SK-N-SH (cell line): ENCODE results near the gene UCMA. TPM values are rescaled to one million over a fixed set of nuclear protein-coding genes. Genes with fewer than 3 reads are reported as not detected.

Source experiments
- CTCF ChIA-PET: fragments of 300-600, 350-600 bp; formaldehyde crosslinking; extraction: SDS; loops from one replicate; lab custom pipeline; 2021; lab: Yijun Ruan, JAX
- POLR2A ChIA-PET: fragments of 350-600 bp; sonication (Branson Sonifier 250); formaldehyde crosslinking; extraction: SDS; loops from one replicate; lab custom pipeline; 2020; ENCODE audit warnings: antibody characterized with exemption, inconsistent platforms; lab: Yijun Ruan, JAX
- DNase-seq: peaks from one replicate; pipeline ENCODE4 v3.0.0; 2012
- H2AFZ ChIP-seq: fragments of 200-600 bp; sonication (generic); 2 replicates; pipeline ENCODE4 v1.8.1; 2016; ENCODE audit warnings: antibody characterized with exemption, mild to moderate bottlenecking, low read depth
- H3F3A ChIP-seq: fragments of 200-600 bp; sonication (generic); replicated peaks from 2 replicates; pipeline ENCODE3; 2016; ENCODE audit warnings: antibody characterized with exemption, mild to moderate bottlenecking; ENCODE audit not compliant: insufficient read depth
- H3K27ac ChIP-seq, 2 experiments: fragments of 200-500 bp in 1 of 2; fragments of 200-600 bp in 1 of 2; sonication (Bioruptor generic) in 1 of 2; sonication (generic), shearing (Covaris generic) in 1 of 2; 2 replicates each; pipeline versions ENCODE4 v1.5.1 to v1.6.1; 2014 to 2016; ENCODE audit warnings: low read depth in 2 of 2, inconsistent platforms in 1 of 2, low read length in 1 of 2, mild to moderate bottlenecking in 1 of 2, mixed read lengths in 1 of 2
- H3K27me3 ChIP-seq: fragments of 200-600 bp; sonication (generic), shearing (Covaris generic); 2 replicates; pipeline ENCODE4 v1.6.1; 2016; ENCODE audit warnings: mixed run types; ENCODE audit not compliant: insufficient read depth
- H3K36me3 ChIP-seq, 2 experiments: fragments of 200-500 bp in 1 of 2; fragments of 200-600 bp in 1 of 2; sonication (Bioruptor generic) in 1 of 2; sonication (generic) in 1 of 2; replicated peaks in 1 of 2; 2 replicates each; pipeline versions ENCODE3 to v1.5.1; 2014 to 2016; ENCODE audit warnings: low read length in 1 of 2, mild to moderate bottlenecking in 1 of 2; ENCODE audit not compliant: insufficient read depth in 2 of 2, control insufficient read depth in 1 of 2
- H3K4me1 ChIP-seq, 2 experiments: fragments of 200-500 bp in 1 of 2; fragments of 200-600 bp in 1 of 2; sonication (Bioruptor generic) in 1 of 2; sonication (generic), shearing (Covaris generic) in 1 of 2; 2 replicates each; pipeline versions ENCODE4 v1.5.1 to v1.6.1; 2014 to 2016; ENCODE audit warnings: low read depth in 1 of 2, low read length in 1 of 2, mixed run types in 1 of 2; ENCODE audit not compliant: insufficient read depth in 2 of 2, control insufficient read depth in 1 of 2
- H3K4me2 ChIP-seq: fragments of 200-600 bp; sonication (generic), shearing (Covaris generic); 2 replicates; pipeline ENCODE4 v1.6.1; 2017; ENCODE audit warnings: mixed run types
- H3K4me3 ChIP-seq, 2 experiments: fragments of 200-500 bp in 1 of 2; fragments of 200-600 bp in 1 of 2; sonication (Bioruptor generic) in 1 of 2; sonication (generic), shearing (Covaris generic) in 1 of 2; 2 replicates each; pipeline versions ENCODE4 v1.5.1 to v1.8.1; 2014 to 2016; ENCODE audit warnings: low read depth in 2 of 2, inconsistent platforms in 1 of 2, low read length in 1 of 2, mild to moderate bottlenecking in 1 of 2, mixed read lengths in 1 of 2, moderate library complexity in 1 of 2
- H3K79me2 ChIP-seq: fragments of 200-600 bp; sonication (generic); 2 replicates; pipeline ENCODE4 v1.8.1; 2017; ENCODE audit warnings: mild to moderate bottlenecking; ENCODE audit not compliant: insufficient read depth
- H3K9ac ChIP-seq: fragments of 200-600 bp; sonication (generic); 2 replicates; pipeline ENCODE4 v1.6.1; 2017; ENCODE audit warnings: mixed run types
- H3K9me2 ChIP-seq: fragments of 200-600 bp; sonication (generic); 2 replicates; pipeline ENCODE4 v1.6.1; 2017; ENCODE audit warnings: mixed run types
- H3K9me3 ChIP-seq: fragments of 200-600 bp; sonication (generic); 2 replicates; pipeline ENCODE4 v1.6.1; 2017; ENCODE audit warnings: mixed run types, mild to moderate bottlenecking, moderate library complexity
- H4K20me1 ChIP-seq: fragments of 200-600 bp; sonication (generic); 2 replicates; pipeline ENCODE4 v1.6.1; 2017; ENCODE audit warnings: mild to moderate bottlenecking, mixed run types; ENCODE audit not compliant: insufficient read depth
- CHD2 ChIP-seq: fragments of 150-350 bp; IDR thresholded peaks from 2 replicates; pipeline ENCODE4 v1.6.1; 2018; ENCODE audit warnings: low read length; ENCODE audit not compliant: partially characterized antibody
- ELF1 ChIP-seq: IDR thresholded peaks from 2 replicates; pipeline ENCODE4 v1.4.0; 2012
- FOXM1 ChIP-seq: IDR thresholded peaks from 2 replicates; pipeline ENCODE4 v1.4.0; 2012; ENCODE audit warnings: low read depth, mild to moderate bottlenecking
- RCOR1 ChIP-seq: fragments of 150-350 bp; IDR thresholded peaks from 2 replicates; pipeline ENCODE4 v1.6.1; 2017; ENCODE audit warnings: antibody characterized with exemption, low read length
- RFX5 ChIP-seq: IDR thresholded peaks from 2 replicates; pipeline ENCODE4 v1.6.1; 2012; ENCODE audit warnings: mild to moderate bottlenecking, improper control_type of control experiment, low read length
- RXRA ChIP-seq: IDR thresholded peaks from 2 replicates; pipeline ENCODE4 v1.4.0; 2012; ENCODE audit warnings: low read depth, mild to moderate bottlenecking, borderline replicate concordance
- SMC3 ChIP-seq: IDR thresholded peaks from 2 replicates; pipeline ENCODE4 v1.6.1; 2012; ENCODE audit warnings: low read depth, low read length, improper control_type of control experiment
- TAF1 ChIP-seq: IDR thresholded peaks from 2 replicates; pipeline ENCODE4 v1.6.1; 2012; ENCODE audit warnings: low read depth, mild to moderate bottlenecking, low read length, moderate library complexity, borderline replicate concordance
- TCF12 ChIP-seq: IDR thresholded peaks from 2 replicates; pipeline ENCODE4 v1.4.0; 2012
- WGBS: methylation state at CpG from one replicate; pipeline ENCODE4 v1.1.6; 2017; ENCODE audit warnings: low lambda C conversion rate; 5-methylcytosine and 5-hydroxymethylcytosine counted together
- polyA plus RNA-seq, 3 experiments: library from polyadenylated mRNA; depleted of rRNA; stranded (reverse); fragments of >200 nt; gene quantifications; 2 replicates each; pipeline ENCODE4 v1.2.3, GENCODE V29; 2012
- TF ChIP-seq, protein P1 (sequence below): fragments of 150-350 bp; IDR thresholded peaks from 2 replicates; pipeline ENCODE4 v1.6.1; 2016; ENCODE audit warnings: mild to moderate bottlenecking, low read depth, low read length
- TF ChIP-seq, protein P2 (sequence below): IDR thresholded peaks from 2 replicates; pipeline ENCODE4; 2012

Gene UCMA
- polyA plus RNA-seq, 1 of the 3 experiments (the other 2 are of a cell fraction) = not detected

DNA sequence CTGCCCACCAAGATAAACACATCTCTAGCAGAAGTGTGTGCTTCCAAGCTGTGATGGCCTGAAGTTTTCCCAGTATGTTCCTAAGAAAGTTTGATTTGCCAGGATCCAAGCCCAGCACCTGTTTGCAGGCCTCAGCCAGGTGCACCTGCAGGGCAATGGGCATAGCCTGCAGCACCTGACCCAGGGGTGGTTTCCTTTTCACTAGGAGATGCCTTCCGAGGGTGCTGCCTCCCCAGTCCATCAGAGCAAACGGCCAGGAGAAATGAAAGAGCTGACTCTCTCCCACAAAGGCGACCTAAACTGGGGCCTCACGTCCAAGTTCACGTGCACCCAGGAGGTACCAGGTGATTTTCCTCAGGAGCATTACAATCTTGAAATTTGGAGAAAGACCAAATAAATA is 7.1 kb downstream of the UCMA start:
- no peak for TF ChIP-seq RXRA
- no peak for TF ChIP-seq ELF1
- no peaks in the 10 kb centered on the region for H3K79me2 ChIP-seq
- no peaks in the 10 kb centered on the region for H3K9me2 ChIP-seq
- WGBS = 74% methylated on average over 5 of the region's 5 CpGs
- H3K9ac ChIP-seq = no peak overlapping the region
- no peaks in the 10 kb centered on the region for H4K20me1 ChIP-seq
- H2AFZ ChIP-seq = no peak overlapping the region
- CTCF ChIA-PET = no interaction called here
- no peaks in the 10 kb centered on the region for H3K36me3 ChIP-seq
- H3K4me2 ChIP-seq = no peak overlapping the region
- no peak overlapping the region for H3K27ac ChIP-seq
- H3F3A ChIP-seq = no peaks in the 10 kb centered on the region
- H3K4me3 ChIP-seq = no peak overlapping the region
- no peaks in the 10 kb centered on the region for H3K27me3 ChIP-seq
- POLR2A ChIA-PET = no interaction called here
- peaks cover 0 to 6% of the 10 kb centered on the region in 2 experiments; a peak in 1 of 4 replicates for H3K4me1 ChIP-seq
- no peaks in the 10 kb centered on the region for H3K9me3 ChIP-seq
- no peak for DNase-seq

DNA sequence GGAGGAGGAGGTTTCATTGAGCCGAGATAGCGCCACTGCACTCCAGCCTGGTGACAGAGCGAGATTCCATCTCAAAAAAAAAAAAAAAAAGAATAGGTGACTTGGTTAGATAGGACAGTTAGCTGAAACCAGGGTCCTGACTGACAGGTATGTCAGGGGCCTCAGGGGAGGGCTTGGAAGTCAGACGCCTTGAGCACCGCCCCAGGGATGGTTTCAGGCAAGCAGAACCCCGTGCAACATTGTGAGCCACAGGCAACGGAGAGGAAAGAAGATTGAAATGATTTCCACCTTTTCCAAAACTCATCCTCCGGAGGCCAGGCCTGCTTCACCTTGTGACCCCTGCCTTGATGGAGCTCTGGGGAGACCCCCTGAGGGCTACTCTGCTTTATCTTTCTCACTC is 8.6 kb downstream of the UCMA start:
- no peaks in the 10 kb centered on the region for H3K36me3 ChIP-seq
- no peak overlapping the region for H3K4me3 ChIP-seq
- no peak overlapping the region for H3K9ac ChIP-seq
- TF ChIP-seq, protein P1, sequence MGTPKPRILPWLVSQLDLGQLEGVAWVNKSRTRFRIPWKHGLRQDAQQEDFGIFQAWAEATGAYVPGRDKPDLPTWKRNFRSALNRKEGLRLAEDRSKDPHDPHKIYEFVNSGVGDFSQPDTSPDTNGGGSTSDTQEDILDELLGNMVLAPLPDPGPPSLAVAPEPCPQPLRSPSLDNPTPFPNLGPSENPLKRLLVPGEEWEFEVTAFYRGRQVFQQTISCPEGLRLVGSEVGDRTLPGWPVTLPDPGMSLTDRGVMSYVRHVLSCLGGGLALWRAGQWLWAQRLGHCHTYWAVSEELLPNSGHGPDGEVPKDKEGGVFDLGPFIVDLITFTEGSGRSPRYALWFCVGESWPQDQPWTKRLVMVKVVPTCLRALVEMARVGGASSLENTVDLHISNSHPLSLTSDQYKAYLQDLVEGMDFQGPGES = no peak
- TF ChIP-seq, protein P2, sequence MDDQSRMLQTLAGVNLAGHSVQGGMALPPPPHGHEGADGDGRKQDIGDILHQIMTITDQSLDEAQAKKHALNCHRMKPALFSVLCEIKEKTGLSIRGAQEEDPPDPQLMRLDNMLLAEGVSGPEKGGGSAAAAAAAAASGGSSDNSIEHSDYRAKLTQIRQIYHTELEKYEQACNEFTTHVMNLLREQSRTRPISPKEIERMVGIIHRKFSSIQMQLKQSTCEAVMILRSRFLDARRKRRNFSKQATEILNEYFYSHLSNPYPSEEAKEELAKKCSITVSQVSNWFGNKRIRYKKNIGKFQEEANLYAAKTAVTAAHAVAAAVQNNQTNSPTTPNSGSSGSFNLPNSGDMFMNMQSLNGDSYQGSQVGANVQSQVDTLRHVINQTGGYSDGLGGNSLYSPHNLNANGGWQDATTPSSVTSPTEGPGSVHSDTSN = no peak
- TF ChIP-seq FOXM1 (no peak), RCOR1 (no peak), SMC3 (no peak), TAF1 (no peak), RFX5 (no peak), TCF12 (no peak), RXRA (no peak), CHD2 (no peak)
- TF ChIP-seq, all 33 proteins: peak for 0
- CTCF ChIA-PET = interaction anchor here (0.9 to 1.7 kb wide), 5 partner anchors 8 to 77 kb away, joined by 3 read pairs; partner anchors contain the start of gene UCMA
- H3F3A ChIP-seq = no peaks in the 10 kb centered on the region
- no peak overlapping the region for H2AFZ ChIP-seq
- DNase-seq = no peak
- no peak overlapping the region for H3K27ac ChIP-seq
- no peaks in the 10 kb centered on the region for H3K79me2 ChIP-seq
- no peaks in the 10 kb centered on the region; a peak in 1 of 4 replicates for H3K4me1 ChIP-seq
- POLR2A ChIA-PET = no interaction called here
- H3K4me2 ChIP-seq = no peak overlapping the region
- H3K27me3 ChIP-seq = no peaks in the 10 kb centered on the region
- no peaks in the 10 kb centered on the region for H3K9me3 ChIP-seq
- no peaks in the 10 kb centered on the region for H3K9me2 ChIP-seq
- 81% methylated on average over 8 of the region's 8 CpGs for WGBS
- H4K20me1 ChIP-seq = no peaks in the 10 kb centered on the region
